A549 (cell line): ENCODE measurements around the gene CEACAM4.

Source experiments
- BCL3 ChIP-seq: fragments of >200 bp; sonication (Bioruptor Twin); formaldehyde crosslinking; IDR thresholded peaks from 3 replicates; pipeline ENCODE4 v1.6.1; 2016
- CTCF ChIP-seq: fragments of >200 bp; sonication (Bioruptor Twin); formaldehyde crosslinking; IDR thresholded peaks from 3 replicates; pipeline ENCODE4 v1.5.1; 2016
- EP300 ChIP-seq, 2 experiments: fragments of >200 bp; sonication (Bioruptor Twin); formaldehyde crosslinking; IDR thresholded peaks; 2 replicates in 1 of 2; 3 replicates in 1 of 2; pipeline ENCODE4 v1.6.1; 2016 to 2017
- FOSL2 ChIP-seq, 2 experiments: fragments of 450-650 bp in 1 of 2; fragments of >200 bp in 1 of 2; sonication (Bioruptor Twin) in 1 of 2; formaldehyde crosslinking; IDR thresholded peaks; 2 replicates each; pipeline versions ENCODE4 v1.5.0 to v1.6.1; 2016 to 2020; ENCODE audit warnings: mild to moderate bottlenecking in 1 of 2, moderate library complexity in 1 of 2
- MAFK ChIP-seq: fragments of 450-650 bp; IDR thresholded peaks from 2 replicates; pipeline ENCODE4 v1.6.1; 2014; ENCODE audit not compliant: partially characterized antibody
- NR3C1 ChIP-seq: fragments of >200 bp; sonication (Bioruptor Twin); formaldehyde crosslinking; IDR thresholded peaks from 3 replicates; pipeline ENCODE4 v1.6.1; 2017
- PBX3 ChIP-seq: IDR thresholded peaks from 2 replicates; pipeline ENCODE4 v1.6.1; 2012
- PHF8 ChIP-seq: fragments of 200-600 bp; sonication (generic); IDR thresholded peaks from 2 replicates; pipeline ENCODE4 v1.6.1; 2016; ENCODE audit warnings: low read depth, mild to moderate bottlenecking, antibody characterized with exemption, moderate library complexity, borderline replicate concordance
- POLR2A ChIP-seq: IDR thresholded peaks from 2 replicates; pipeline ENCODE4 v1.6.1; 2012; ENCODE audit warnings: mild to moderate bottlenecking, low read length
- SREBF2 ChIP-seq: fragments of 450-650 bp; IDR thresholded peaks from 2 replicates; pipeline ENCODE4 v1.6.1; 2014; ENCODE audit warnings: mild to moderate bottlenecking, moderate library complexity
- USF2 ChIP-seq: fragments of 450-650 bp; IDR thresholded peaks from 2 replicates; pipeline ENCODE4 v1.6.1; 2014; ENCODE audit warnings: antibody characterized with exemption

- no peak for TF ChIP-seq SREBF2
- peak; percentile 99 for TF ChIP-seq CTCF
- no peak for TF ChIP-seq EP300 (IDR thresholded peaks at IDR 0.05)
- TF ChIP-seq NR3C1 = no peak
- TF ChIP-seq PBX3 = no peak
- no peak for TF ChIP-seq POLR2A
- no peak for TF ChIP-seq FOSL2 (IDR thresholded peaks at IDR 0.05)
- TF ChIP-seq FOSL2 (CRISPR knock-in tag; IDR thresholded peaks at IDR 0.05) = no peak
- no peak for TF ChIP-seq USF2
- no peak for TF ChIP-seq BCL3
- TF ChIP-seq PHF8 = no peak
- no peak for TF ChIP-seq MAFK
These were observed 56.2 kb downstream of the CEACAM4 start for GRCh38 chr19:41570639-41571112.
